Activated CD4-positive, CD25-positive, alpha-beta regulatory T cell treated with anti-CD3 and anti-CD28 coated beads, Interleukin-2, amount 50 U/mL, for 24 hours (primary cell): ENCODE data around the gene MEG3.

Experiments used
- ATAC-seq, 2 donors: fragments of 150-1000 bp; cut with Tn5 transposase; one replicate each; pipeline ENCODE4 v1.10.0; 2021; ENCODE audit warnings: mild to moderate bottlenecking in 1 of 2, moderate library complexity in 1 of 2

The MEG3 gene

GRCh38 chr14:100866666-100867630 lies 41.0 kb downstream of the MEG3 start:
- ATAC-seq = no peak

- ATAC-seq = no peak
These were observed 41.9 kb downstream of the MEG3 start for GRCh38 chr14:100867631-100868315.

- ATAC-seq = no peak
These were observed 42.9 kb downstream of the MEG3 start for GRCh38 chr14:100868621-100869370.

GRCh38 chr14:100871234-100872186 lies 45.6 kb downstream of the MEG3 start:
- peak; percentile 24 to 45 for ATAC-seq

- ATAC-seq = peak; percentile 53 to 59
These were observed 46.6 kb downstream of the MEG3 start for GRCh38 chr14:100872259-100873095.

- ATAC-seq = no peak
These were observed 47.2 kb downstream of the MEG3 start for GRCh38 chr14:100873096-100873482.

GRCh38 chr14:100874051-100874410 lies 48.1 kb downstream of the MEG3 start:
- ATAC-seq = no peak

- ATAC-seq = no peak
These were observed 48.6 kb downstream of the MEG3 start for GRCh38 chr14:100874411-100875091.

- no peak for ATAC-seq
These were observed 49.2 kb downstream of the MEG3 start for GRCh38 chr14:100875126-100875525.

GRCh38 chr14:100875861-100876590 lies 50.1 kb downstream of the MEG3 start:
- no peak for ATAC-seq

GRCh38 chr14:100878271-100879146 lies 52.6 kb downstream of the MEG3 start:
- ATAC-seq = no peak

GRCh38 chr14:100879194-100879593 lies 53.3 kb downstream of the MEG3 start:
- ATAC-seq = no peak

- ATAC-seq = no peak
These were observed 53.9 kb downstream of the MEG3 start for GRCh38 chr14:100879782-100880181.

- no peak for ATAC-seq
These were observed 54.6 kb downstream of the MEG3 start for GRCh38 chr14:100880271-100881101.

- no peak for ATAC-seq
These were observed 55.5 kb downstream of the MEG3 start for GRCh38 chr14:100881211-100882025.

GRCh38 chr14:100882026-100882967 lies 56.4 kb downstream of the MEG3 start:
- ATAC-seq = no peak
